AG10803 (cell line): ENCODE measurements around the gene LAGE3.
"Not testable (repeated sequence)": the region's sequence is repeated elsewhere in the genome, so short reads cannot be mapped to it uniquely, and the experiment has no call there.

Experiments used
- DNase-seq: peaks from one replicate; pipeline ENCODE4 v3.0.0; 2010; ENCODE audit warnings: low read depth
- H3K4me3 ChIP-seq: 2 replicates; pipeline ENCODE4 v1.5.1; 2011; ENCODE audit warnings: mild to moderate bottlenecking, low read length, control low read depth
- TF ChIP-seq, protein P1 (sequence below): conservative IDR thresholded peaks from 2 replicates; pipeline ENCODE4 v1.5.1; 2011; ENCODE audit warnings: mild to moderate bottlenecking, low read length, control low read depth, inconsistent platforms

LAGE3 gene

DNA sequence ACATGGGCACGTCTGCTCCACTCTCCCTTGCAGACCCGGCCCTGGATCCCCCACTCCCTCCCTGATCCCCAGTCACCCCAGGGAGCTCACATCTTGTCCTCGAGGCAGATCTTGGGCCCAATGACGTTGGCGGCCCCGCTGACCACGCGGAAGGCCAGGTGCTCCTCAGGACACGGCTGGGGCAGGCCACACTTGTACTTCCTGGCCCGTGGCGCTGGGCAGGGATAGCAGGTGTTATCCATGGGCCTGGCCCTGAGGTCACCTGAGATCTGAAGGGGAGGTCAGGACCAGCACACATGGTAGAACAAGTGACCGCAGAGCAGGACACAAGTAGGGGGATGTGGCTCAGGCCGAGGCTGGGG is 29.3 kb upstream of the LAGE3 start:
- TF ChIP-seq, protein P1, sequence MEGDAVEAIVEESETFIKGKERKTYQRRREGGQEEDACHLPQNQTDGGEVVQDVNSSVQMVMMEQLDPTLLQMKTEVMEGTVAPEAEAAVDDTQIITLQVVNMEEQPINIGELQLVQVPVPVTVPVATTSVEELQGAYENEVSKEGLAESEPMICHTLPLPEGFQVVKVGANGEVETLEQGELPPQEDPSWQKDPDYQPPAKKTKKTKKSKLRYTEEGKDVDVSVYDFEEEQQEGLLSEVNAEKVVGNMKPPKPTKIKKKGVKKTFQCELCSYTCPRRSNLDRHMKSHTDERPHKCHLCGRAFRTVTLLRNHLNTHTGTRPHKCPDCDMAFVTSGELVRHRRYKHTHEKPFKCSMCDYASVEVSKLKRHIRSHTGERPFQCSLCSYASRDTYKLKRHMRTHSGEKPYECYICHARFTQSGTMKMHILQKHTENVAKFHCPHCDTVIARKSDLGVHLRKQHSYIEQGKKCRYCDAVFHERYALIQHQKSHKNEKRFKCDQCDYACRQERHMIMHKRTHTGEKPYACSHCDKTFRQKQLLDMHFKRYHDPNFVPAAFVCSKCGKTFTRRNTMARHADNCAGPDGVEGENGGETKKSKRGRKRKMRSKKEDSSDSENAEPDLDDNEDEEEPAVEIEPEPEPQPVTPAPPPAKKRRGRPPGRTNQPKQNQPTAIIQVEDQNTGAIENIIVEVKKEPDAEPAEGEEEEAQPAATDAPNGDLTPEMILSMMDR = no peak
- H3K4me3 ChIP-seq = no peak overlapping the region

DNA sequence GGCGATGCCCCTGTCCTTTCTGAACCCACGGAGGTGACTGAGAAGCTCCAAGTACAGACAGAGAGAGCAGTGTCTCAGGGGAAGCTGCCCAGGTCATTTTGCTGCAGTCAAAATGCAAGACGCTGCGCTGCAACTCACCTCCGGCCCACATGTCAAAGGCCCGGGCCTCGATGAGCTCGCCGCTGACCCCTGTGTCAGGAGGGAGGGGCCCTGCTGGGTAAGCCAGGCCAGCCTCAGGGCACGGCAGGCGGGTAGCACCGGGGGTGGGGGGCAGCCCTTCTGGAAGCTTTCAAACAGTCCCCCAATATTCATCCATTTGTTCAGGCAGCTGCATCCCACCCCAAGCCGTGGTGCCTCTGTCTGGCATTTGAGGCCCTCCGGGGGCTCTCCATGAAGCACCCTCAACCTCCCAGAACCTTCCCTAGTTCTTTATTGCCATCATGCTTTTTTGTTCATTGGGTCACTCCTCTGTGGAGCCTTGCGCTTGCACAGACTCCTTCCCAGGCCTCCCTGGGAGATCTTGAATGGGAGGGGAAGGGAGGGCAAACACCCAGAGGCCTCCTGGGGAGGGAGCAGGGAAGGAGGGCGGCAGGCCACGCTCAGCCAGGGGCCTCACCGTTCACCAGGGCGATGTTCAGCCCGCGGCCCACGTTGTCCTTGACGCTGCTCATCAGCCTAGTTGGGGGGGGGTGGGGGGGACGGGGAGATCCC is 28.7 kb upstream of the LAGE3 start:
- H3K4me3 ChIP-seq = no peak overlapping the region
- TF ChIP-seq, protein P1 = no peak
- DNase-seq = no peak

More for the DNA sequence above, 29.3 kb upstream of the LAGE3 start:
- DNase-seq = no peak

DNA sequence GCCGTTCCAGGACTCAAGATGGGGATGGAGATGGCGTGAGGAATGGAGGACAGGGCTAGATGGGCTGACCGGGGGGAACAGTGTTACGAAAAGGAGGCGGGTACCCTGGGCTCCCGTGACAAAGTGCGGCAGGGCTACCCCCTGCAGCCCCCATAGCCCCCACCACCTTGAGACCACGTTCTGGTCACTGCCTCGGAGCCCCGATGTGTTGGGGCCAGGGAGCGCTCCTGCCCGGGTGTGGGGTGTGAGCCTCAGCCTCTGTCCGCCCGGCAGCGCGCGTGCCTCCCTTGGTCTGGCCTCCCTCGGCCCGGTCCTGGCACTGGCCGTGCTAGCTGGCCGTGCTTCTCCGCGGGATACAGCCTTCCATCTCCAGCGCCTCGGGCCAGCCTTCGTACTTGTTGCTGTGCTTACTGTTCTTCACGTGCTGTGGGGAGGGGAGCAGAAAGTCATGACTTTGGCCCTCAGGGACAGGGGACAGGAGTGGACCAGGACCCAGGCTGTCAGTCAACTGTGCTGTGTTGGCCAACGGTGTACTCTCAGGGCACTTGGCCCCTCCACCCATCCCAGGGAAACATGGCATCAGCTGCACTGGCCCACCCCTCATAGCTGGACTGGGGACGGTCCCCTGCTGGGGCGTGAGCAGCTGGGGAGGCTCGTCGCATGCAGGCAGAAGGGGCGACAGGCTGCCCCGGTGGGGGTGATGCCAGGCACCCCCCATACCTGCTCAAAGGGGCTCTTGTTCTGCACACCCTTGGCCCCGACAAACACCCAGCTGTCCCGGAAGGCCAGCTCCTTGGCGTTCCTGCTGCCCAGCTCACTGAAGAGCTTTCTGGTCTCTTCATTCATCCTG is 27.6 kb upstream of the LAGE3 start:
- TF ChIP-seq, protein P1 = no peak
- no peak overlapping the region for H3K4me3 ChIP-seq
- no peak for DNase-seq

DNA sequence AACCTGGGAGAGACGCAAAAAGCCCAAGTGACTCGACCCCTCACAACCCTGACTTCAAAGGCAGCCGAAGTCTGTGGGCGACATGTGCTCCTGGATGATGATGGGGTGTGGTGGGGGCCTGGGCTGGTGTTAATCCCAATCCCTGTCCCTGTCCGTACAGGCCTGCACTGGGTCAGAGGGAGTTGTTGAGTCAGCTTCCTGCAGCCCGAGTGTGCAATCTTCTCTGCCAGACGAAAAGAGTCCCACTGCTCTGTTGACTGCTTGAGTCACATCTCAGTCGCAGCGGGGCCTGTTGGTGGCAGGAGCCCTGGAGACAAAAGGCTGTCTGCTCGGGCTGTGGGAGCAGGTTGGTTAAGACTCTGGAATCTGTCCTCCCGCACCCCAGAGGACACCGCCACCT is 26.7 kb upstream of the LAGE3 start:
- peak; percentile 49 for DNase-seq
- TF ChIP-seq, protein P1 = no peak
- no peak overlapping the region for H3K4me3 ChIP-seq

DNA sequence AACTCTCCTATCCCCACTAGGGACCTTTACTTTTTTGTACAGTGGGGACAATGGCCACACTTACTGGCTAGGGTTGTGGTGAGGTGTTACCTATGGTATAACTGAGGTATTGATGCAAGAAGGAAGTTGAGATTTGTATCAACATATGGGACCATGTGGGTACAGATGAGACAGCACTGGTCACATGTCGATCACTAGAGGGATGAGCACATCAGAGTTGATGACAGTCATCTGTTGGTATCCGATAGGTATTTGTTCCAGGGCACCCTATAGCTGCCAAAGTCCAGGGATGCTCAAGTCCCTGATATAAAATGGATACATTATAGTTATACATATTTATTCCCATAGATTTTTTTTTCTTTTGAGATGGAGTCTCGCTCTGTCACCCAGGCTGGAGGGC is 23.9 kb upstream of the LAGE3 start:
- no peak overlapping the region for H3K4me3 ChIP-seq
- DNase-seq = no peak
- TF ChIP-seq, protein P1 = no peak

DNA sequence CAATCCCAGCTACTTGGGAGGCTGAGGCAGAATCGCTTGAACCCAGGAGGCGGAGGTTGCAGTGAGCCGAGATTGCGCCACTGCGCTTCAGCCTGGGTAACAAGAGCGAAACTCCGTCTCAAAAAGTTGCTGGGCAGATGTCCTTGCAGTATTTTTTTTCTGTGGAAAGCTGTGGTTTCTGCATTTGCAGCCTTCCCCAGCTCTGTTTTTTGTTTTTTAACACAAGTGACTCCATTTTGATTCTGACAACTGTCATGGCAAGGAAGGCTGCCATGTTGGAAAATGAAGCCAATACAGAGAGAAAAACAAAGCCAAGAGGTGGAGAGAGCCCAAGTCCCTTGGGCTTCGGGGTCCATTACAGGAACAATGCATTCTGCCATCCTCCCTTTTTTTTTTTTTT is 23.0 kb upstream of the LAGE3 start:
- no peak for DNase-seq
- H3K4me3 ChIP-seq = no peak overlapping the region
- TF ChIP-seq, protein P1 = no peak

DNA sequence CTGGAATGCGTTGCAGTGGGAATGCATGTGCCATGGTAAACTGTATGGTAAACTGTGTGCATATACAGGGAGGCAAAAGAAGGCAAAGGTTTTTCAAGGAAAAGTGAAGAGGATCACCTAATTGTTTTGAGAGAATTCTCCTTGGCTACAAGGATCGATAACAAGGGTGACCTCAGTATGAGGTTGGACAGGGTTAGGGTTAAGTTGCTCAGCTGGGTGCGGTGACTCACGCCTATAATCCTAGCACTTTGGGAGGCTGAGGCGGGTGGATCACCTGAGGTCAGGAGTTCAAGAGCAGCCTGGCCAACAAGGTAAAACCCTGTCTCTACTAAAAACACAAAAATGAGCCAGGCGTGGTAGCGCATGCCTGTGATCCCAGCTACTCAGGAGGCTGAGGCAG is 22.3 kb upstream of the LAGE3 start:
- DNase-seq, H3K4me3 ChIP-seq: not testable (repeated sequence)

DNA sequence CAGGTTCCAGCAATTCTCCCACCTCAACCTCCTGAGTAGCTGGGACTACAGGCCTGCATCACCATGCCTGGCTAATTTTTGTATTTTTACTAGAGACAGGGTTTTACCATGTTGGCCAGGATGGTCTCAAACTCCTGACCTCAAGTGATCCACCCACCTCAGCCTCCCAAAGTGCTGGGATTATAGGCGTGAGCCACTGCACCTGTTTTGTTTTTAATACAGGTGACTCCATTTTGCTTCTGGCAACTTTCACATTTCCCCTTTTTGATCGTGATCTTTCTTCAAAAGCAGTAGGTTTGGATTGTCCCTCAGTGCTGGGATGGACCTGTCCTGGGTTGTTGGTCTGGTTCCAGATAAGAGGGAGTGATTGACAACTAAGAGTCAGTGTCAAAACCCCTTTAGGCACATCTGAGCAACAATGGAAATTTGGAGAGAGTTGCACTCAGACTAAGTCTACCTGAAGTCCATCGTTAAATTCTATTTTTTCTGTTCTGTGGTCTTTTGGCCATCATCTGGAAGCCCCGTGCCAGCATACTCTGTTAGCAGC is 17.6 kb upstream of the LAGE3 start:
- DNase-seq, H3K4me3 ChIP-seq: not testable (repeated sequence)
